GM23248 (cell line): ENCODE measurements around the gene MTHFD1L.

Experiments used
- EZH2 ChIP-seq: fragments of 200-600 bp; sonication (generic); IDR thresholded peaks from 2 replicates; pipeline ENCODE4 v1.6.1; 2018; ENCODE audit warnings: antibody characterized with exemption, mild to moderate bottlenecking; ENCODE audit not compliant: insufficient read depth, poor library complexity, severe bottlenecking
- EZH2phosphoT487 ChIP-seq: fragments of 200-600 bp; sonication (generic); IDR thresholded peaks from 2 replicates; pipeline ENCODE4 v1.6.1; 2018; ENCODE audit warnings: antibody characterized with exemption, moderate library complexity, mild to moderate bottlenecking, low read depth; ENCODE audit not compliant: insufficient read depth

DNA sequence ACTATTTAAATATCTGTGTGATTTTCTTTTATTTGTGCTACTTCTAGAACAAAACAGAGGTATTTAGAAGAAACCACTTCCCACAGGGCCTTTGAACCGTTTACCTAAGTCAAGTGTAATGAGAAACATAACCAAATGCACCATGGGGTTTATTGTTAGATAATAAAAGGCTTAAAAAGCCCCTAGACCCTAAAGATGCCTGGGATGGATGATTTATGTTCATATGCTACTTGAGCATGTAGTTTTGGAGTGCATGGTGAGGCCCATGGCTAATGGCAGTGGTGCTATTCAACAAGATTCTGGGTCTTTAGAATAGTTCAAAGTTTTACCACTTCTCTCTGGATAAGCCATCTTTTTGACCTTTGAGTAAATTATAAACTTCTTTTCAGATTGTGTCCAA is 65.9 kb downstream of the MTHFD1L start:
- TF ChIP-seq EZH2 (no peak), EZH2phosphoT487 (no peak)
